Ishikawa (cell line): Measurements from ENCODE around the gene RNASEH2C.

Experiments
- CEBPB ChIP-seq: IDR thresholded peaks from 2 replicates; pipeline ENCODE4 v1.6.1; 2012
- CREB1 ChIP-seq: IDR thresholded peaks from 2 replicates; pipeline ENCODE4 v1.6.1; 2012; ENCODE audit warnings: low read depth
- EP300 ChIP-seq: IDR thresholded peaks from 2 replicates; pipeline ENCODE4 v1.6.1; 2012; ENCODE audit warnings: borderline replicate concordance
- TAF1 ChIP-seq: IDR thresholded peaks from 2 replicates; pipeline ENCODE4 v1.6.1; 2012; ENCODE audit warnings: low read depth, mild to moderate bottlenecking
- TF ChIP-seq, protein P1 (sequence below): IDR thresholded peaks from 2 replicates; pipeline ENCODE4 v1.6.1; 2012

DNA sequence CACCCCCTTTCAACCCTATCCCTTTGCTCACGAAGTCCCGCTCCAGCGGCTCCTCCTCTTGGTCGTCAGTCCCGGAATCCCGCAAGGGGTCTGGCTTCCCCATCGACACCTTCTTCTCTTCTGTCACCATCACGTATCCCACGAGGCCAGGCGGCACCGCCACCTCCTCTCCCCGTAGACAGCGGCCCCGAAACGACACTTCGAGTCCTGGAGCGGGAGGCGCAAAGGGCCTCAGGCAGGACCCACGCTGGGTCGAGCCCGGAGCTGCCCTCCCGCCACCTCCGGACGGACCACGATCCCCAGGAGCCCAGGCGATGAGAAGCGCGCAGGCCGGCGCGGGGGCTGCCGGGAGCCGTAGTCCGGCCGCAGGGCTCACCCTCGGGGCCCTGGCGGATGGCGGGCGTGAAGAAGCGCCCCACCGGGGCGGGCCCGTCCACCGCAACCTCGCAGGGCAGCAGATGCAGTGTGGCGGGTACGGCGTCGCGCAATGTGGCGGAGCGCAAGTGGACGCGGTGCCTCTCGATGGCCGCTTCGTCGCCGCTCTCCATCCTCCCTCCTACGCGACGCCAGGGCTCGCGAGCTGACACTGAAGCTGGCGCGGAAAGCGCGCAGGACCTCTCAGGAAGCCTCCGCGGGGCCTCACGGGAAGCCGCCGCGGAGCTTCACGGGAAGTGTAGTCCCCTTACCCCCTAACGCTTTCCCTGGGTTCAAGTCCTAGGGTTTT, at the start of gene RNASEH2C:
- TF ChIP-seq TAF1: peak; percentile 63
- TF ChIP-seq EP300: no peak
- TF ChIP-seq CREB1: peak; percentile 22; the same call in 1 of the 2 replicates
- TF ChIP-seq CEBPB: no peak
- TF ChIP-seq, protein P1, sequence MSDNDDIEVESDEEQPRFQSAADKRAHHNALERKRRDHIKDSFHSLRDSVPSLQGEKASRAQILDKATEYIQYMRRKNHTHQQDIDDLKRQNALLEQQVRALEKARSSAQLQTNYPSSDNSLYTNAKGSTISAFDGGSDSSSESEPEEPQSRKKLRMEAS: peak; percentile 91
